SIG-M5 (cell line): ENCODE results near the gene C10orf105.

ENCODE experiments used
- DNase-seq: peaks from one replicate; lab custom pipeline; 2025; lab: John Stamatoyannopoulos, UW

Gene C10orf105, protein sequence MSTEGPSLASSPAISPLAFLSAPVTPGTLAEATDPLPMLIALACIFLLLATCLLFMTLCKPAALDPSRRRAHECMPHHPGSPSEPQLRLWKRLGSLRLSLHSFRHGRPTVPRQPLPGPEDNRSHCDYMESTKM

DNA sequence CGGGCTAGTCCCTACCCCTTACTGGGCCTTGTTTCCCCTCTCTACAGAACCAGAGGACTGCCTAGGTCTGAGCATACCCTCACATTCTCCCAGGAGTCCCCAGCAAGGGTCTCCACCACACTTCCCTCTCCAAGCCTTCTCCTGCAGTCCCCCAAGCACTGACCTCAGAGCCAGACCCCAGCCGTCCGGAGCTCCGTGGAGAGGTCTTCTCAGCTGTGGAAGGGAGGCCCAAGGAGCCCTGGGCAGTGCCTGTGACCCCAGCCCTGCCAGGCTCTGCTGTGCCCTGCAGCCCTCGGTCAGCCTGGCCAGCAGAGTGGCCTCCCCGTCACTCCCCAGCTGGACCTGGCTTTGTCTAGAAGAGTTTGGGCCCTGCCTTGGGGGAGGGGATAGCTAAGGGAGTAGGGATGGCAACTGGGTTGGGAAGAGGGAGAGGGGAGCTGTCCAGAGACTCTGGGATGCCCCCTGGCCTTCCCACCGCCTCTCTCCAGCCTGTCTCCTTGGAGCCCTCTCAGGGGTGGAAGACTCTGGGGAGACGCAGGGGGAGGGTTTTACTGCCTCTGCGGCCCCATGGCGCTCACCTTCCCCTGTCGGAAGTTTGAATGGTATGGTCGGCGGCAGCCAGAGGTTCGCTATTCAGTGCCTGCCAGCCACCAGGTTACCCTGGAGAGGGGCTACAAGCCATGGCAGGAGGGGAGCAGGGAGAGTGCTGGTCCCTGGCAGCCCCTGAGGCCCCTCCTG is at the start of gene C10orf105:
TSS of gene C10orf105 (minus strand) at position 315 of the 738 bp plus-strand sequence. CDS start 3,441 bp downstream, outside the sequence.
- DNase-seq: no peak

DNA sequence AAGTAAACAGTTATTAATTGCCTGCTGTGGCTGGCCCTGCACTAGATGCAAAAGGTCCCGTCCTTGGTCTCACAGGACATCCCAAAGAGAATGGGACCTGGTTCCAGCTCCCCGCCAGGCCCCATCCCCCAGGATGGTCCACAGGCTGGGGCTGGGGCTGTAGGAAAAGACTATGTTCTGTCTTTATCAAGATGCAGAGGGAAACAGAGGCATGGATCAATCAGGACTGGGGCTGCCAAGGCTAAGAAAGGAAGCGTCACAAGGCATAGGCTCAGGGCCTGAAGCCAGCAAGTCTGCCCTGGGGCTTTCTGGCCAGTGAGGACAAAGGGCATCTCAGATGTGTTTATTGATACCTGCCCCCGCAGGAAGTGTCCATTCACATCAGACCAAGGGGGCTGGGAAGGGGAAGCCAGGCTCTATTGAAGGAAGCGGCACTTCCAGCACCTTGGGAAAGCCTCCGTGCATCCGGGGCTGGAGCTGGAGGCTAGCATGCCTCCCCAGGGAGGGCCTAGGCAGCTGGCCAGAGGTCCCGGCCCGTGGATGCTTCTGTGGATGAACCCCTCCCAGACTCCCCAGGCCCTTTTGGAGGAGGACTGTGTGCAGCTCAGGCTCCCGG is 48.0 kb upstream of the C10orf105 start:
- no peak for DNase-seq

DNA sequence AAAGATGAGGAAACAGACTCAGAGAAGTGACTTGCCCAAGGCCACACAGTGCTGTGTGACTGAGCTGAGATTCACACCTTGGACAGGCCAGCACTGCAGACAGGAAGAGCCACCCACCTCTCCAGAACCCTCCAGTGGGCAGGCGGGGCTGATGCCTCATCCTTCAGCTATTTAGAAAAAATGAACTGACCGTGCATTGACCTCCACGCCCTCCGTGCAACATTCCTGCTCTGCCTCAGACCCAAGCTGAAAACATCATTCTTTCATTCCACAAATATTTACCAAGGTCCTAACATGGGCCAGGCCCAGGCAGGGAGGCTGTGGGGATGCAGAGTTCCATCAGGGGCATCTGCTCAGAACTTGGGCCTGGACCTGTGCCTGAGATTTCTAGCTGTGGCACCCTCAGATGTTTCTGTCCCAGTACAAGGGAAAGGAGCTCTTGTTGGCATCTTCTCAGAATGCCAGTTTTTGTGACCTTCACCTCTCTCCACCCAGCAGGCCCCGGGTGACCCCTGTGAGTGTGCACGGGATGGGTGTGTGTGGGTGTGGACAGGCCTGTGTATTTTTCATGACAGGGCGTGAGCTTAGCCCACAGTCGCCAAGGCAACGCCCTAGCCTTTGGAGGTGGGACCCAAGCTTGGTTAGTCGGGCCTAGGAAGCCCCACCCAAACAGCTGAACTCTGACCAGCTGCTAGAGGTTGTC is 47.3 kb upstream of the C10orf105 start:
- DNase-seq: no peak

DNA sequence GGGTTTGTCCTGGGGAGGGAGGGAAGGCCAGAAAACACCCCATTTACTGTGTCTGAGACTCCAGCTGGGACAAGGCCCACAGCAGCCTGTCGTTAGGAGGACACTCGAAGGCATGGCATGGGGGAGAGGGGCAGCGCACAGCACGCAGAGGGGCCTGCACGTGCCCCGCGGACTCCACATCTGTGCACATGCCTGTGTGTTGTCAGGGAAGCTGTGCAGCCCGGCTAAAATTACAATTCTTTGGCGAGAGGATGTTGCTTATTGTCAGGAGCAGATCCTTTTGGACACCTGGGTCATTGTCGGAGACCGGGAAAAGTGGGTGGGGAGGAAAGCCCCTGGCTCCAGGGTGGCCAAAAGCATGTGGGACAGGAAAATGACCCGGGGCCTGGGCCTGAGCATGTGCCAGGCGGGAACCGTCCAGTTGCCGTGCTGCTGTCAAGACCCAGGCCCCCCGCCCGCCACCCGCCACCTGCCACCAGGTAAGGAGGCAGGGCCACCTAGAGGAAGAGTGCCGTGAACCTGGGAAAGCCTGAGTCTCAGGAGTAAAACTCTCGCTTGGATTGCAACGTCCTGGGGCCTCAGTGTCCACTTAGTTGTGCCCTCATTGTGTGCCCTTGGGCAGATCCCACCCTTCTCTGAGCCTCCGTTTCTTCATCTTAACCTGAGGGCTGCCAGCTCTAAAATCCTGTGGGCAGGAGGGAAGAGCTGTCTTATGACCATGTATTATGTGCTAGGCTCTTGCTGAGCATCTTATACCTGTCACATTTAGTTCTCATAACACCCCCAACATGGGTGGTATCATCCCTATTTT is 46.5 kb upstream of the C10orf105 start:
- no peak for DNase-seq

DNA sequence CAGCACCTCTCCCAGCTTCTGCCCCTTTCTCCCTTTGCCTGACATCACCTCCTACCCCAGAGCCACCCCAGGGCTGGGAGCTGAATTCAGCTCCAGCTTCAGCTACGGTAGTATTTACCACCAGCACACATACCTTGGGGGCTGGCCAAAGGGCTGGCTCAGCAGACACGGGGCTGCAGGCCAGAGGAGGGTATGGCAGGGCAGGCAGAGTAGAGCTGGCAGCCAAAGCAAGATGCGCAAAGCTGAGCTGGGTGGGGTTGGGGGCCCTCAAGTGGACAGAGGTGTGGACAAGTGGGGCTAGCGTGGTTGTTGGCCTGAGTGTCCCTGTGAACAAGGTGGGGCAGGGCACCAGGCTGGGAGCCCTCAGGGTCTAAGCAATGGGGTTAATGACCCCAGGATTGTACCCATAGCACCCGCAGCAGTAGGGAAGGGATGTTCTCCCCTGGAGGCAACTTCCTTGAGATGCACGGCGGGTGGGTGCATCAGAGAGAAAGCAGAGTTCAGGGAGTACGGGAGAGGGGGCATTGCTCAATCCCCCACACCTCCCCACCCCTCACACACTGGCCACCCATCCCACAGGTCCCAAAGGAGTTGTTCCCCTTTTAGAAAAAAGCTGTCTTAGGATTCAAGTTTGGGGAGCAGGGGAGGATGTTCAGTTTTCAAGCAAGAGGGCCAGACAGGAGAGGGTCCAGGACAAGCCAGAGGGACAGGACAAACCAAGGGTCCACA is 45.8 kb upstream of the C10orf105 start:
- no peak for DNase-seq

DNA sequence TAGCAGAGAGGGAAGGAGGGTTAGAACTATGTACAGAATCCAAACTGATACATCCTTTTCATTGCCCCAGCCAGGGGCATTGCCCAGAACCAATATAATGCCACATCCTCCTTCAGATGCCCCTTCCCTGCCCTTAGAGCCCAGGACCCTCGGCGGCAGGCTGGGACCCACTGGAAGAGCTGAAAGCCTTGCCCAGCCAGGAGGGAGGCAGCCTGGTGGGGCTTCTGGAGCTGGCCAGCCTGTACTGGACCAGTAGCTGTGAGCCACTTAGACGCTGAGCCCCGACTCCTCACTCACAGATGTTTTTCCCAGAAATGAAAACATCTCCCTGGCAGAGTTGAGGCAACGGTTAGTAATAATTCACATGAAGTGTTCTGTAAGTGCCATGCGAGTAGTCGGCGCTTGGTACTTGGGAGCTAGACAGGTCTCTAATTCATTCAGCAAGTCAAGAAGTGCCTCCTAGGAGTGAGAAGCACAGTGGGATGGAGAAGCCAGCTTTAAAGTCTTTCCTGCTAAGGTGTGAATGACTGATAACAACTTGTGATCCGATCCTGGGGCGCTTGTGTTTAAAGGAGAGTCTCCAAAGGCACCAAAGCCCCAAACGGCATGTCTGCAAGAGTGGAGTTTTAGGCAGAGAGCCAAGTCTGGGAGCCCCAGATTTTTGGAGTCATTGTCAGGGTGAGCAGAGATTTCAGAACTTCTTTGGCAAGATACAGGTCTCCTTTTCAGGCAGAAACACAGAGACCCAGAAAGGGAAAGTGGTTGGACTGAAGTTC is 44.0 kb upstream of the C10orf105 start:
- DNase-seq: no peak

DNA sequence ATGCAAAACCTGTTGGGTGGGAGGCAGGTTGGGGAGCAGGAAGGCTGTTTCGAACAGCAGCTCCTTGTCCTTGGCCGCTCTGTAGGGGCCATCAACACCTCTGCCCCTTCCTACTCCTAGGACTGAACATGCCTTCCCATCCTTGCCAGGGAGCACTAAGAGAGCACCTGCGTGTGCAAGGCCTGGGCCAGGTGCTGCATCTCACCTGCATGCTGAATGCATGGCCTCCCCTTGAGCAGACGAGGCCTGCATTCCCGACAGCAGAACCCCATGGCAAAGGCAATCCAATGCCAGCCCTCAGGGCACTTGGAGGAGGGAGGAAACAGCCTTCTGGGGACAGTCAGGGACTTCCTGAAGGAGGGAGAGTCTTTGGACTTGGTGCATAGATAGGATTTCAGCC is 42.7 kb upstream of the C10orf105 start:
- DNase-seq: no peak

DNA sequence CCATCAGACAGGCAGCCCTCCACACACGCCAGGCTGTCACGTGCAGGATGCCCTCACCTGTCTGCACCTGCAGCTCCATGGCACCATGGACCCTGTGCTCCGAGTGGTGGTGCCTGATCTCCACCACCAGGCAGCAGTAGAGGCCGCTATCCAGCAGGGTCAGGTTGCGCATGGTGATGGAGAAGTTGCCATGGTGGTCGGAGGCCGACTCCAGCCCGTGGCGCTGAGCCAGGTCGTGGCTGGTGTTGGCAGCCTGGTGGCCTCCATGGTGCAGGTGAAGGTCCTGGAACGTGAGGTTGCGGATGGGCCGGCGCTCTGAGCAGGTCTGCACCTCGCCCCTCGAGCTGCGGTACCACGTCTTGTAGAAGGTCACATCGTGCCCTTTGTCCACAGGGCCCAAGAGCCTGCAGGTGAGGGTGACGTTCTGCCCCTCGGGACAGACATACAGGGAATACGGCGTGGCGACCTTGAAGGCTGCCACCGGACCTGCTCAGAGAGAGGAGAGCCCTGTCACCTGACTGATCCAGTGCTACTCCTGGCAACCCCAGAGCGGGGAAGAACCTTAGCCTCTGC is 42.0 kb upstream of the C10orf105 start:
- no peak for DNase-seq

DNA sequence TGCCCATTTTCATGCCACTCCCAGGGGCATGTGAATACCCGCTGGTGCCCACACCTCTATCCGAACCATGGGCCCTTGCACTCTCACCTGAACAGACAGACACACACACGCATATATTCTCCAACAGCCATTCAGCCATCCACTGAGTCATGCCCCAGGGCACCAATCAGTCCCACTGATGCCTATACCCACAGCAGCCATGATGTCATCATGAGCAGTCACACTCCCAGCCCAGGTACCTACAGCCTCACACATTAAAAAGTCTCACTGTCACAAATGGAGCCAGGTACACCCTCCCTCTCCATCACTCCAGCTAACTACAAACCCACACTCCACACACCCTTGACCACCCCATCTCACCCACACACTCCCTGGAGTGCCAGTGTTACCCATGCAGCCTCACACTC is 41.5 kb upstream of the C10orf105 start:
- no peak for DNase-seq

DNA sequence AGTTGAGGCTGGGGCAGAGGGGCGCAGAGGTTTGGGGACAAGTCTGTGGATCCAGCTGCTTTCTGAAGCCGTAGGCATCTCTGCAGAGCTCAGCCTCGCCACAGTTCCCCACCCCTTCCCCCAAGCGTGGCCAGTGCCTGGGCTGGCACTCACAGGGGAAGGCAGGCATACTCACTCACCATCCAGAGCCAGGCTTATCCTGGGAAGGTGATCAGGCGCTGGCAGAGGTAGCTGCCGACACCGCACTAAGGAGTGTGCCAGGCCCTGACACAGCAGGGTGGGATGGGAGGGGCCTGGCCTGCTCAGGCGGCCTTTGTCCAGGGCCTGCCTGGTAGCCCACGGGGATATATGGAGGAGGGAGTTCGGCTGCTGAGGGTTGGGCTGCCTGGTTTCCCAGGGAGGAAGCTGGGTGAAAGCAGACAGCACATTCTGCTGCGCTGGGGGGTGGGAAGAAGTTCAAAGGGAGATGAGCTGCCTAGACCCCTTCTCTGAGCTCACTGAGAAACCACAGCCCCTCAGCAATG is 37.9 kb upstream of the C10orf105 start:
- DNase-seq: no peak

DNA sequence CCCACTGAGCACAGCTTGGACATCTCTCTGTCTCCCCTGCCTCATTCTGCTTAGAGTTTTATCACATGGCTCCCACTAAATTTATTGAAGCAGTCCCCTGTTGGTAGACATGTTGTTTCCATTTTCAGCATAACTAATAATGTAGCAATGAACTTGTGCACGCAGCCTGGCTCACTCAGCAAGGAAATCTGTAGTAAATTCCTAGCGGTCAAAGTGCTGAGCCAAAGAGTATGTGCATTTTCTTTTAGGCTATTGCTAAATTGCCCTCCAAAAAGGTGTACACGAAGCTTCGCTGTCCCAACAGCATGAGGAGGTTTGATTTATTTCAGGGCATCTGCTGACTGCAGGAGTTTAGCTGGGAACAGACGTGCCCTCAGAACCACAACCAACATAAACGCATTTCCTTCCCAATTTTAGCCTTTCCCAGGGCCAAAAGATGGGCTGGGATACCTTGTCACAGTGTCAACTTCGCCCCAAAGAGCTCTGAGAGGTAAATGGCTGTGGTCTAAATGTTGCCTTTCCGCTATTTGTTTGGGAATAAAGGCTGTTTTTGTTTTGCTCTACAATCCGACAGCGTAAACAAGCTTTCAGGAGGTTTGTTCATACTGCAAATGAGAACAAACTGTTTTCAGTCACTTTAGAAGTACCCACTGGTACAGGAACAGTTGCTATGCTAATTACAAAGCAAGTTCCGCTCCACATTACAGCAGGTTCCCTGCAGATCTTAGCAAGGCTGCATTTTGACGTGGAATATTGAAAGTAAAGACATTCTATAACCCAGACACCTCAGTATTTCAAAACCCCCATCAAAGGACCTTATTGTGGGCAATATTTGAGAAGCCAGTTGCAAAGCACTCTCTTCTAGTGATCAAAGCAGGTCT is 37.0 kb upstream of the C10orf105 start:
- DNase-seq: no peak

DNA sequence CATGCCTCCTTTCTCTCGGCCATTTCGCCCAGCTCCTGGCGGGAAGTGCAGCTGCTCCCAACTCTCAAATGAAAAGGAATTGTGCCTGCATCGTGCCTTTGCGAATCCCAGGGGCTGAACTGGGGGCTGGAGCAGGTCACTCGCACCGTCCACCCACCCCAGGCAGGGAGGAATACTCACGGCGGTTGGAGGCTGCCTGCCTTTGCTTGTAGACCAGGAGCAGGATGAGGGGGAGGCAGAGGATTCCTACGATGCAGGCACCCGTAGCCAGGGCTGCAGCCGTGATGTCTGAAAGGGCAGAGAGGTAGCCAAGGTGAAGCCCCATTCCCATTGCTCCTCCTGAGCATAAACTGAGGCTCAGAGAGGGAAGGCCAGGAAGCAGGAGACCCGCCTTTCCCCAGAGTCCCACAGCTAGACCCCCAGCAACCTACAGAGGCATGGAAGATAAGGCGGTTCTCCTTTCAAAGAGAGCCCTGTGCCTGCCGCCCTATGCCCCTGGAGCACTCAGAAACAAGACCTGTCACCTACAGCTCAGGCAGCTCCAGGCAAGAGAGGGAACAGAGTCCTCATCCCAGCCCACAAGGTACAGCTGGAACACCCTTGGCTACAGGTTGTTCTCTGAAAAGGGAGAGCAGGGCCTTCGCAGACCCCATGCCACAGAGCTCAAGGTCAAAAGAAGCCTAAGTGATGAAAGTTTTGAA is 35.8 kb upstream of the C10orf105 start:
- DNase-seq: no peak

DNA sequence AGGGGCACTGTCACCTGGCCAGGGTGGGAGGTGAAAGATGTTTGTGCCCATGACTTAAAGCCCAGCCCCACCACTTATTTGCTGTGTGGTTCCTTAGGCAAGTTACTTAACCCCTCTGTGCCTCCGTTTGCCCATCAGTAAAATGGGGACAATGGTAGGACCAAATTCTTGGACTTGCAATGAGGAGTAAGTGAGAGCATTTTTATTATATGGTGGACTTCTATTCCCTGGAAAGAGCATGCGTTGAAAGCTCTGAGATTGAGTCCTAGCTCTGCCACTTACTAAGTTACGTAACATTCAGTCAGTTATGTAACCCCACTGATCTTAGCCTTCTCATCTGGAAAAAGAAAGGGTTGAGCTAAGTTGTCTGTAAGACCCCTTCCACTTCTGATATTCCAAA is 35.0 kb upstream of the C10orf105 start:
- peak; percentile 12 for DNase-seq

DNA sequence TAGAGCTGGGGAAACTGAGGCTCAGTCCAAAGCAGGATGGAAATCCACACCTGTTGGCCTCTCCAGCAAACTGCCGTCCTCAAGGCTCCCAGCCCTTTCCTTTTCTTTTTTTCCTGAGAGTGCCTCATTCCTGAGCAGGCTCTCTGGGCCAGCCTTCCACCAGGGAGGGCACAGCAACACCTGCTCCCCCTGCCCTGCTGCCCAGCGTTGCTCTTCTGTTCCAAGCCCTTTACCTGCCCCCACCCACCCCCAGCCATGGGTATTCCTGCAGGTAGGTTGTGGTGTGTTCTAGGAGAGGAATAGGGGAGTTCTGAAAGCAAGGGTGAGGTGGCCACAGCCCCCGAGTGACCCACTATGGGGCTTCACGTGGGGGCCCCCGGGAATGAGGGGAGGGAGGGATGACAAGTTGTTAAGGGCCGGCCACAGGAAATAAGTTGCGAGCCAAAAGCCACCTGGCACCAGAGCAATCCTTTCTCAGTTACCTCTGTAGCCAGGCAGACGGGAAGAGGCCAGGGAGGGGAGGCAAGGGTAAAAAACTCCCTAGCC is 34.5 kb upstream of the C10orf105 start:
- no peak for DNase-seq

DNA sequence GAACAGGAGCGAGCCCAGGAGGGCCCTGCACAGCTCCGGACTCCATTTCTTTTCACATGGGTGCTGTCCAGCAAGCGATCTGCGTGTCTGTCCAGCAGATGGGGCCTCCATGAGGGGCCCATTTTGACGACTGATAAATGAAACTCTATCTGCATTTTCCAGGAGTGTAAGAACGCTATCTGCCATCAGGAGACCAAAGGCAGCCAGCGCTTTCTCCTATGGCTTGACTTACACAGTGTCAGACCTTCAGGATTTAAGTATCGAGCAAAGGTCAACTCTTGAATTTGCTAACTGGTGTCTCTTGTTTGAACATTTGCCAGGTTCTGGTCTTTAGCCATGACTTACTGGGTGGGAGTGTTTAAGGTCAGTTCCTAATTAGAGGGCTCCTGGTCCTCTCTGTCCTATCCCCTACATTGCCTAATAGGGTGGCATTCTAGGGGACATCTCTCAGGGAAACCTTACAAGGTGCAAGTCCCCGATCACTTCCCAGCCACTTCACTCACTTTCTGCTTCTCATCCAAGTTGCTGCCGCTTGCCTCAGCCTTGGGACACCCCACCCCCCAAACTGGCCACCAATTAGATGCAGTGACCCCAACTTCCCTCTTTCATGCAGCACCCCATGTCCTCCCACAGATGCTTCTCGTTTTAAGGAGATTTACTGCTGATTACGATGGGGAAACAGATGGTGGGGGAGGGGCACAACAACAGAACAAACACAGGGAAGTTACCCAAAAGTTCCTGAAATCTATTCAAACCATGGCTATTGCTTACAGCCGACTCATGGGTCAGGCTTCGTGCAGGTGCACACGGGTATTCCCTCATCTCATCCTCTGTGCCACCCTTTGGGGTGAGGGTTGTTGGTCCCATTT is 33.7 kb upstream of the C10orf105 start:
- peak; percentile 48 for DNase-seq

DNA sequence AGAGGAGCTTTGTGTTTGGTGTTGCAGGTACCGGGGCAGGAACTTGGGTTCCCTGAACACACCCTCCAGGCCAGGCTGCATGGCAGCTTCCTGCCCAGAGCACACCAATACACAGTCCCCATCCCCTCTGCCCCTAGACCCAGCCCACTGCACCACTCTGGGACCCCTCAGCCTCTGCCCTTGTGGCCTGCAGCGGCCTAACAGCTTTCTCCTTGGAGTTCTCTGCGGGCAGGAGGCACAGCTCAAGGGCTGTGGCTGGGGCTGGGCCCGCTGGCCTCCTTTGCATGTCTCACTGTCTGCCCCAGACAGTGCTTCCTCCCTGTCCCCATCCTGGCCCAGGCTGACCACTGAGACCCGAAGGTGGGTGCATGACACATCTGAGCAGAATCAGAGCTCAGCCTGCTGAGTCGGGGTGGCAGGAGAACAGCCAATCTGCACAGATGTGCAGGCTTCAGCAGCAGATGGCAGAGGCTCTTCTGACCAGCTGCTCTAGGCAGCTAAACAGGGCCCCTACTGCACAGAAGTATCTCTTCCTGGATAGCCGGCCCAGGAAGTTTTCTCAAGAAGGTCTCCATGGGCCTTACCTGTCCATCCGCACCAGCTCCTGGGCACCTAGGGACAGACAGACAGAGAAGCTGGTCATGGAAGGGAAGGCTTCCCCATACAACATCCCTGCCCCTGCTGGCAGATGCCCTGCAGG is 33.0 kb upstream of the C10orf105 start:
- DNase-seq: no peak
